Measurements from ENCODE around the gene BDNF. TPM values are rescaled to one million over a fixed set of nuclear protein-coding genes. Genes with fewer than 3 reads are reported as not detected.
A peak's percentile ranks its signal among the peaks of the same experiment; 100 is the strongest.

Gene BDNF
- total RNA-seq, 1 donor from 2014 or later, result 4.3 TPM

GRCh38 chr11:27698872-27699241 lies 1.4 kb downstream of the BDNF start:
- peak; percentile 73 for TF ChIP-seq CTCF (IDR thresholded peaks at IDR 0.05)
- ATAC-seq, result peak; percentile 96
- peaks cover 19% of the 10 kb centered on the region for H3K4me1 ChIP-seq
- no peak overlapping the region for H3K27ac ChIP-seq
- H3K9me3 ChIP-seq, result no peaks in the 10 kb centered on the region
- peak; percentile 87 for DNase-seq
- no peaks in the 10 kb centered on the region for H3K36me3 ChIP-seq
- intact Hi-C loops (cut with DNase I), result no loop called here
- H3K4me3 ChIP-seq, result peak overlapping the region; percentile 51
- H3K27me3 ChIP-seq, result peaks cover 72% of the 10 kb centered on the region

- Histone ChIP-seq H3K27ac (no peak overlapping the region), H3K9me3 (no peaks in the 10 kb centered on the region), H3K4me3 (no peak overlapping the region), H3K27me3 (peaks cover 61% of the 10 kb centered on the region), H3K4me1 (peaks cover 19% of the 10 kb centered on the region), H3K36me3 (no peaks in the 10 kb centered on the region)
- no peak for TF ChIP-seq CTCF (IDR thresholded peaks at IDR 0.05)
- ATAC-seq (no peak), DNase-seq (no peak)
- intact Hi-C loops (cut with DNase I), result no loop called here
Measured at GRCh38 chr11:27697679-27698275, 2.5 kb downstream of the BDNF start.

GRCh38 chr11:27696961-27697360 lies 3.3 kb downstream of the BDNF start:
- H3K27me3 ChIP-seq, result peaks cover 54% of the 10 kb centered on the region
- H3K4me3 ChIP-seq, result no peak overlapping the region
- DNase-seq, result no peak
- H3K4me1 ChIP-seq, result peaks cover 19% of the 10 kb centered on the region
- no peaks in the 10 kb centered on the region for H3K9me3 ChIP-seq
- intact Hi-C loops (cut with DNase I), result no loop called here
- H3K36me3 ChIP-seq, result no peaks in the 10 kb centered on the region
- H3K27ac ChIP-seq, result no peak overlapping the region
- no peak for TF ChIP-seq CTCF (IDR thresholded peaks at IDR 0.05)
- ATAC-seq, result no peak

- no peak for ATAC-seq
- intact Hi-C loops (cut with DNase I), result no loop called here
Measured at GRCh38 chr11:27696115-27696514, 4.1 kb downstream of the BDNF start.

GRCh38 chr11:27694992-27695391 lies 5.3 kb downstream of the BDNF start:
- Histone ChIP-seq H3K4me1 (peaks cover 13% of the 10 kb centered on the region), H3K27me3 (peaks cover 39% of the 10 kb centered on the region)
- DNase-seq, result no peak

More at GRCh38 chr11:27696115-27696514, 4.1 kb downstream of the BDNF start:
- Histone ChIP-seq H3K4me1 (peaks cover 19% of the 10 kb centered on the region), H3K36me3 (no peaks in the 10 kb centered on the region), H3K9me3 (no peaks in the 10 kb centered on the region), H3K27ac (no peak overlapping the region), H3K4me3 (no peak overlapping the region), H3K27me3 (peaks cover 45% of the 10 kb centered on the region)
- DNase-seq, result no peak
- TF ChIP-seq CTCF (IDR thresholded peaks at IDR 0.05), result no peak

More at GRCh38 chr11:27694992-27695391, 5.3 kb downstream of the BDNF start:
- H3K4me3 ChIP-seq, result no peak overlapping the region
- H3K9me3 ChIP-seq, result no peaks in the 10 kb centered on the region
- TF ChIP-seq CTCF (IDR thresholded peaks at IDR 0.05), result no peak
- intact Hi-C loops (cut with DNase I), result no loop called here
- H3K36me3 ChIP-seq, result no peaks in the 10 kb centered on the region
- H3K27ac ChIP-seq, result no peak overlapping the region
- no peak for ATAC-seq

All from upper lobe of right lung (tissue), 1 donor.